Measurements from ENCODE around the gene SLC12A6. TPM values are rescaled to one million over a fixed set of nuclear protein-coding genes. Genes with fewer than 3 reads are reported as not detected.
A peak's percentile ranks its signal among the peaks of the same experiment; 100 is the strongest.
"Not testable (repeated sequence)": the region's sequence is repeated elsewhere in the genome, so short reads cannot be mapped to it uniquely, and the experiment has no call there.

SLC12A6 gene
- polyA plus RNA-seq (2011; rRNA removed), result 16.0 and 19.1 TPM in 2 replicates
- 33.2 and 39.5 TPM in 2 replicates for polyA minus RNA-seq (2011; rRNA and poly(A)+ RNA removed)

DNA sequence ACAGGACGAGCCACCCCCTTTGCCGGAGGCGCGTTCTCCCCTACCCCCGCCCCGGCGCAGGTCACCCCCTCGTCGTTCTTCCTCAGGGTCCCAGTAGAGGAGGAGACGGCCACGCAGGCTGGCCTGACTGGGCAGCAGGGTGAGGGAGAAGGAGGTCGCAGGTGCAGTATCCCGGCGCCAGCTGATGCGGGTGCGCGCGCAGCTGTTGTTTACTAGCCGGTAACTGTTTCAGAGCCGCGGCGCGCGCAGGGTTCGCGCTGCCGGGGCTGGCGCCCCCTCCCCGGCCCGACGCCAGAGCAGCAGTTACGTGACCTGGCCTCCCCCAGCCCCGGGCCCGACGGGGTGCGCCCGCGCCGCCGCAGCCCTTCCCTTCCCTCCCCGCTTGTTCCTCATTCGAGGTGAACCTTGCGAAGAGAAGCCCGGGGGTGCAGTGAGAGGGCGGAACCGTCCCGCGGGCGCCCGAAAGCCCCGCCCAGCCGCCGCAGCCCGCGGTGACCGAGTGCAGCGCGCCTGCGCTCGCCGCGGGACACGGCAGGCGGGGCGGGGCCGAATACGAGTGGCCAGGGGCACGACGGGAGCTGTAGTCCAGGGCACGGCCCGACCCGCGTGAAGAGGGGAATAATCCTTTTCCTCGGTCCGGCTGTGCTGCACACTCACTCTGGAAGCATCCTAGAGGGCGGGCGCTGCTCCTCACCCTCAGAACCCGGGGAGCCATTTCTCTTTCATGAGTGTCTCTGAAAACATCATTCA, at the start of gene SLC12A6:
Gene SLC12A6, minus strand, starts transcription at position 225 of the 750 bp plus-strand sequence. CDS start 1,101 bp downstream, outside the sequence.
- POLR2A ChIA-PET, result interaction anchor here (0.6 to 1.7 kb wide), 6 partner anchors 19 to 269 kb away, joined by 3 to 9 read pairs (median 3); partner anchors contain the start of genes KATNBL1 and LPCAT4
- TF ChIP-seq CTCF (IDR thresholded peaks at IDR 0.05; ENCODE audit: low read depth, low read length), result no peak
- CTCF ChIA-PET, result interaction anchor here (1.1 to 2.1 kb wide), 3 partner anchors 10 to 228 kb away, joined by 3 to 6 read pairs (median 5); no protein-coding TSS in a partner anchor
- peak within 1 kb of the TSS; percentile 24 for H3K27ac ChIP-seq (ENCODE audit: low read depth, low read length)
- DNase-seq (ENCODE audit: low read depth, low spot score), result peak; percentile 82
- H3K4me3 ChIP-seq (ENCODE audit: low read depth, low read length), result peak within 1 kb of the TSS; percentile 92
- H3K27me3 ChIP-seq (ENCODE audit: control insufficient read depth, insufficient read depth, low read length), result no peaks in the 10 kb centered on the region
- no peaks in the 10 kb centered on the region; the same call in 1 of the 2 replicates for H3K9me3 ChIP-seq (ENCODE audit: control insufficient read depth, insufficient read depth, low read length)

DNA sequence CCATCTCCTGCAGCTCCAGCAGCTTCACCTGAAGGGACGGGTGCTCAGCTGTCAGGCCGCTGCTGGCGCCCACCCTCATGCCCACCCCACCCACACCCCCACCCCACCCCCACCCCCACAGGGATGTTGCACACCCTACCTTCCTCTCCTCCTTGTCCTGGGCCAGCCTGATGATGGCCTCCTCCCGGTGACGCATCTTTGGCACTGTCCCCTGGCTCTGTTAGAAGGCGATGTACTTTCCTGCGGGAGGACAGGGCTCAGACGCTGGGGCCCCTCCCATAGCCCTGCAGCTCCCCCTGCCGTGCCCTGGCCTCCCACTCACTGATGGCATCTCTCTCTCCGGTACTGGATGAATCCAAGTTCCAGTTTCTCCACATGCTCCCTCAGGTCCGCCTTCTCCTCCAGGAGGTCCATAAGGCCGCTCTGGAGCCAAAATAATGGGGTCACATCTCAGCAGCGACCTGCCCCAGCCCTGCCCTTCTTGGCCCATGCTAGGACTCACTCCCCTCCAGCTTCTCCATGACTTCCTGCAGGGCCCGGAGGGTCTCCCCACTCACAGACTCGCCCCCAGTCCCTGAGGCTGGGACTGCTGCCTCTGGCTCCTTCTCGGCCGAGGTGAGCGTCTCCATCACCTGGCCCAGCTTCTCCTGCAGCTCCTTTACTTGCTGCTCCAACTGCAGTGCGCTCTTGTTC, 44.4 kb upstream of the SLC12A6 start:
- H3K27me3 ChIP-seq (ENCODE audit: control insufficient read depth, insufficient read depth, low read length); H3K4me3 ChIP-seq (ENCODE audit: low read depth, low read length); H3K27ac ChIP-seq (ENCODE audit: low read depth, low read length); POLR2A ChIA-PET; H3K9me3 ChIP-seq (ENCODE audit: control insufficient read depth, insufficient read depth, low read length); CTCF ChIA-PET; DNase-seq (ENCODE audit: low read depth, low spot score): not testable (repeated sequence)

GRCh38 chr15:34380491-34380890, 42.9 kb upstream of the SLC12A6 start:
- H3K4me3 ChIP-seq (ENCODE audit: low read depth, low read length); H3K27ac ChIP-seq (ENCODE audit: low read depth, low read length); H3K9me3 ChIP-seq (ENCODE audit: control insufficient read depth, insufficient read depth, low read length); POLR2A ChIA-PET; CTCF ChIA-PET; DNase-seq (ENCODE audit: low read depth, low spot score); H3K27me3 ChIP-seq (ENCODE audit: control insufficient read depth, insufficient read depth, low read length): not testable (repeated sequence)

GRCh38 chr15:34376856-34377255, 39.3 kb upstream of the SLC12A6 start:
- no peaks in the 10 kb centered on the region for H3K9me3 ChIP-seq (ENCODE audit: control insufficient read depth, insufficient read depth, low read length)
- CTCF ChIA-PET, result interaction anchor here (0.7 kb wide), 1 partner anchor 9 kb away, joined by 3 read pairs; no protein-coding TSS in a partner anchor
- DNase-seq (ENCODE audit: low read depth, low spot score), result no peak
- POLR2A ChIA-PET, result no interaction called here
- H3K27me3 ChIP-seq (ENCODE audit: control insufficient read depth, insufficient read depth, low read length), result no peaks in the 10 kb centered on the region
- no peak overlapping the region for H3K27ac ChIP-seq (ENCODE audit: low read depth, low read length)
- no peak overlapping the region for H3K4me3 ChIP-seq (ENCODE audit: low read depth, low read length)
- no peak for TF ChIP-seq CTCF (IDR thresholded peaks at IDR 0.05; ENCODE audit: low read depth, low read length)

GRCh38 chr15:34375541-34375940, 38.0 kb upstream of the SLC12A6 start:
- H3K27me3 ChIP-seq (ENCODE audit: control insufficient read depth, insufficient read depth, low read length); DNase-seq (ENCODE audit: low read depth, low spot score); H3K27ac ChIP-seq (ENCODE audit: low read depth, low read length); CTCF ChIA-PET; H3K9me3 ChIP-seq (ENCODE audit: control insufficient read depth, insufficient read depth, low read length); H3K4me3 ChIP-seq (ENCODE audit: low read depth, low read length); POLR2A ChIA-PET: not testable (repeated sequence)

DNA sequence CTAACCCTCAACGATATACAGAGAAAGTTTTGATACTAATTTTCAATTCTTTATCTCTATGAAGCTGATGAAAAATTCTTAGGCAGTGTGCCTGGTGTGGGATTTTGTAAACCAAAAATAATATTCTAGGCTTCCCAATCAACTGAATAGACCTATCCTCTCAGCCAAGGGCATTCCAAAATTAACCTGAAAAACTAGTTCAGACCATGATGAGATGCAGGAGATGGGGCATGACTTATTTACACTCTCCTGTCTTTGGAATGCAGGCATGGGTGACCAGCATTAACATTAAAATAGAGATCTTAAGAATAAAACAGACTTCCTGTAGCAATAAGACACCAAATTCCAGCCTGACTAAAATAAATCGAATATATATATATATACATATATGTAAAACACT, 37.2 kb upstream of the SLC12A6 start:
- Histone ChIP-seq H3K27me3 (ENCODE audit: control insufficient read depth, insufficient read depth, low read length) (no peaks in the 10 kb centered on the region), H3K9me3 (ENCODE audit: control insufficient read depth, insufficient read depth, low read length) (no peaks in the 10 kb centered on the region), H3K4me3 (ENCODE audit: low read depth, low read length) (no peak overlapping the region), H3K27ac (ENCODE audit: low read depth, low read length) (no peak overlapping the region)
- ChIA-PET POLR2A (no interaction called here), CTCF (no interaction called here)
- TF ChIP-seq CTCF (IDR thresholded peaks at IDR 0.05; ENCODE audit: low read depth, low read length), result no peak
- DNase-seq (ENCODE audit: low read depth, low spot score), result no peak

Data from AG04450 (cell line).